Measurements from ENCODE around the gene ADK. TPM values are rescaled to one million over a fixed set of nuclear protein-coding genes. Genes with fewer than 3 reads are reported as not detected.

Gene ADK
- total and polyA plus RNA-seq, 7 donors = 17.8 to 32.3 (median 23.6) TPM

DNA sequence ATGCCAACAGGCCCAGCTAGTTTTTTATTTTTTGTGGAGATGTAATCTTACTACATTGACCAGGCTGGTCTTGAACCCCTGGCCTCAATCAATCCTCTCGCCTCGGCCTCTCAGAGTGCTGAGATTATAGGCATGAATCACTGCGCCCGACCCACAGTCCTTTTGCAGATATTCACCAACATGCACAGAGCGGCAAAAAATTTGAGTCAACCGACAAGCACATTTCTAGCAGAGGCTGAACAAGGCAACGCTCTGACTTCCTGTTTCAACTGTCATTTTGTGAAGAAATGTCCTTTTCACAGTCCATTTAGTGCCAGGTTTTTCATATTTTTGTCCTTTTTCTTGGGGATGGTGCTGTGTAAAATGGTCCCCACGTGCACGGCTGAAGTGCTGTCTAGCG is 604.3 kb downstream of the ADK start:
- Histone ChIP-seq H3K4me3 (no peak overlapping the region), H3K27ac (no peak overlapping the region), H3K27me3 (ENCODE audit: insufficient read depth in 3 of 3, low read length in 2 of 3) (no peaks in the 10 kb centered on the region), H3K9me3 (no peaks in the 10 kb centered on the region), H3K4me1 (peaks cover 13% of the 10 kb centered on the region), H3K36me3 (ENCODE audit: insufficient read depth in 1 of 2, low read depth in 1 of 2) (no peaks in the 10 kb centered on the region)
- DNase-seq (no peak), ATAC-seq (no peak)
- intact Hi-C loops (cut with DNase I) = no loop called here
- TF ChIP-seq CTCF (IDR thresholded peaks at IDR 0.05) = no peak
- 90 to 93% (median 91%) methylated on average over 10 of the region's 10 CpGs for WGBS, 3 donors

Other genes starting within 250 kb of the ADK start
- 10 to 100 TPM in 2 of 4 donors, 1 to 10 TPM in 2; 5.0 to 18.2 (median 10.6) TPM for gene PLAU, start 240.1 kb upstream of the ADK start, total RNA-seq
- gene PLAU, start 240.1 kb upstream of the ADK start, polyA plus RNA-seq = 1 to 10 TPM; 3.8 to 7.6 (median 7.1) TPM
- 100 to 1,000 TPM in 3 of 4 donors, 10 to 100 TPM in 1; 89.1 to 426 (median 179) TPM for gene VCL, start 153.1 kb upstream of the ADK start, total RNA-seq
- 10 to 100 TPM; 54.5 to 93.2 (median 91.4) TPM for gene VCL, start 153.1 kb upstream of the ADK start, polyA plus RNA-seq
- gene AP3M1, start 393 bp upstream of the ADK start, total RNA-seq = 10 to 100 TPM; 19.6 to 25.6 (median 20.9) TPM
- gene AP3M1, start 393 bp upstream of the ADK start, polyA plus RNA-seq = 10 to 100 TPM in 2 of 3 donors, 1 to 10 TPM in 1; 9.5 to 26.9 (median 14.5) TPM